Neural progenitor cell (in vitro differentiated cells): ENCODE results near the gene XPR1. TPM values are rescaled to one million over a fixed set of nuclear protein-coding genes. Genes with fewer than 3 reads are reported as not detected.
"Not testable (repeated sequence)": the region's sequence is repeated elsewhere in the genome, so short reads cannot be mapped to it uniquely, and the experiment has no call there.

Experiments used
- DNase-seq: peaks from one replicate; pipeline ENCODE4 v3.0.0-alpha.2; 2016; ENCODE audit warnings: low spot score
- H2AFZ ChIP-seq: fragments of 200-600 bp; sonication (generic); replicated peaks from 2 replicates; pipeline ENCODE4 v1.6.1; 2016; ENCODE audit warnings: antibody characterized with exemption
- H3F3A ChIP-seq: fragments of 200-600 bp; sonication (generic); 2 replicates; pipeline ENCODE4 v1.6.1; 2016; ENCODE audit warnings: antibody characterized with exemption, low read depth
- H3K27ac ChIP-seq: fragments of 200-600 bp; sonication (generic); 2 replicates; pipeline ENCODE4 v1.5.1; 2016; ENCODE audit warnings: mild to moderate bottlenecking
- H3K27me3 ChIP-seq: fragments of 200-600 bp; sonication (generic); 2 replicates; pipeline ENCODE4 v1.6.1; 2016; ENCODE audit warnings: mild to moderate bottlenecking, moderate library complexity
- H3K36me3 ChIP-seq: fragments of 200-600 bp; sonication (generic); 2 replicates; pipeline ENCODE4 v1.5.1; 2016
- H3K4me1 ChIP-seq: fragments of 200-600 bp; sonication (generic); 2 replicates; pipeline ENCODE4 v1.6.1; 2016; ENCODE audit warnings: mixed run types
- H3K4me2 ChIP-seq: fragments of 200-600 bp; sonication (generic); 2 replicates; pipeline ENCODE4 v1.6.1; 2016
- H3K4me3 ChIP-seq: fragments of 200-600 bp; sonication (generic); 2 replicates; pipeline ENCODE4 v1.5.1; 2016
- H3K79me2 ChIP-seq: fragments of 200-600 bp; sonication (generic); 2 replicates; pipeline ENCODE4 v1.6.1; 2016; ENCODE audit warnings: low read depth
- H3K9ac ChIP-seq: fragments of 200-600 bp; sonication (generic); 2 replicates; pipeline ENCODE4 v1.6.1; 2016
- H3K9me3 ChIP-seq: fragments of 200-600 bp; sonication (generic); 2 replicates; pipeline ENCODE4 v1.5.1; 2016; ENCODE audit warnings: low read depth
- H4K20me1 ChIP-seq: fragments of 200-600 bp; sonication (generic); 2 replicates; pipeline ENCODE4 v1.6.1; 2016; ENCODE audit warnings: low read depth
- H3K27ac Mint-ChIP-seq: 3 replicates; pipeline ENCODE4 v1.8.0; 2021; ENCODE audit warnings: mixed read lengths
- H3K27me3 Mint-ChIP-seq: 2 replicates; pipeline ENCODE4 v1.8.0; 2022; ENCODE audit warnings: low read depth, mild to moderate bottlenecking, inconsistent platforms, moderate library complexity, mixed read lengths; ENCODE audit not compliant: insufficient read depth
- H3K36me3 Mint-ChIP-seq: 3 replicates; pipeline ENCODE4 v1.8.0; 2021; ENCODE audit warnings: mixed read lengths
- H3K4me1 Mint-ChIP-seq: 3 replicates; pipeline ENCODE4 v1.8.0; 2021; ENCODE audit warnings: mixed read lengths
- H3K4me3 Mint-ChIP-seq: 3 replicates; pipeline ENCODE4 v1.8.0; 2021; ENCODE audit warnings: mild to moderate bottlenecking, moderate library complexity, mixed read lengths
- H3K9me3 Mint-ChIP-seq: 3 replicates; pipeline ENCODE4 v1.8.0; 2020; ENCODE audit warnings: mixed read lengths
- CTCF ChIP-seq: fragments of 200-600 bp; sonication (generic); IDR thresholded peaks from 2 replicates; pipeline ENCODE4 v1.5.1; 2017; ENCODE audit warnings: antibody characterized with exemption, mild to moderate bottlenecking
- EZH2 ChIP-seq: fragments of 200-600 bp; sonication (generic); IDR thresholded peaks from 2 replicates; pipeline ENCODE4 v1.6.1; 2017; ENCODE audit warnings: antibody characterized with exemption, mild to moderate bottlenecking, moderate library complexity
- EZH2phosphoT487 ChIP-seq: fragments of 200-600 bp; sonication (generic); IDR thresholded peaks from 2 replicates; pipeline ENCODE4 v1.6.1; 2017; ENCODE audit warnings: antibody characterized with exemption
- total RNA-seq: library from RNA; depleted of rRNA; stranded (reverse); fragments of >200 nt; gene quantifications from 2 replicates; pipeline ENCODE4 v1.2.3, GENCODE V29; 2015; ENCODE audit warnings: low replicate concordance

XPR1 gene
- total RNA-seq, 1 donor from 2014 or later, result 75.0 TPM

GRCh38 chr1:180674603-180675530 lies 43.0 kb downstream of the XPR1 start:
- H3K27ac ChIP-seq, result no peak overlapping the region
- Mint-ChIP-seq H3K4me1 (peaks cover 12% of the 10 kb centered on the region), H3K27me3 (no peaks in the 10 kb centered on the region), H3K4me3 (no peak overlapping the region), H3K36me3 (peaks cover 31% of the 10 kb centered on the region), H3K9me3 (peaks cover 41% of the 10 kb centered on the region), H3K27ac (no peak overlapping the region)
- no peaks in the 10 kb centered on the region for H3K36me3 ChIP-seq
- DNase-seq, result no peak
- peaks cover 74% of the 10 kb centered on the region for H3K79me2 ChIP-seq
- H3K4me1 ChIP-seq, result peaks cover 26% of the 10 kb centered on the region
- no peak overlapping the region for H3K4me3 ChIP-seq
- H3K27me3 ChIP-seq, result no peaks in the 10 kb centered on the region
- TF ChIP-seq EZH2, result no peak
- TF ChIP-seq EZH2phosphoT487, result no peak
- no peak for TF ChIP-seq CTCF
- H2AFZ ChIP-seq, result no peak overlapping the region
- peaks cover 10% of the 10 kb centered on the region for H3K9me3 ChIP-seq
- H3K4me2 ChIP-seq, result no peak overlapping the region
- no peaks in the 10 kb centered on the region for H4K20me1 ChIP-seq
- no peak overlapping the region for H3K9ac ChIP-seq
- H3F3A ChIP-seq, result peaks cover 15% of the 10 kb centered on the region

- Mint-ChIP-seq H3K4me3 (no peak overlapping the region), H3K27me3 (no peaks in the 10 kb centered on the region), H3K36me3 (peaks cover 29% of the 10 kb centered on the region), H3K4me1 (peaks cover 12% of the 10 kb centered on the region), H3K9me3 (peaks cover 38% of the 10 kb centered on the region), H3K27ac (no peak overlapping the region)
- Histone ChIP-seq H2AFZ (no peak overlapping the region), H3K4me2 (no peak overlapping the region), H3F3A (peaks cover 15% of the 10 kb centered on the region), H3K4me1 (peaks cover 26% of the 10 kb centered on the region), H3K27ac (no peak overlapping the region), H3K27me3 (no peaks in the 10 kb centered on the region), H3K9me3 (peaks cover 3% of the 10 kb centered on the region), H4K20me1 (no peaks in the 10 kb centered on the region), H3K4me3 (no peak overlapping the region), H3K9ac (no peak overlapping the region), H3K79me2 (peaks cover 67% of the 10 kb centered on the region), H3K36me3 (no peaks in the 10 kb centered on the region)
- DNase-seq, result no peak
- no peak for TF ChIP-seq EZH2phosphoT487
- TF ChIP-seq CTCF, result no peak
- TF ChIP-seq EZH2, result no peak
Measured at GRCh38 chr1:180675586-180675985, 43.8 kb downstream of the XPR1 start.

GRCh38 chr1:180680558-180681144 lies 48.8 kb downstream of the XPR1 start:
- Mint-ChIP-seq H3K9me3 (peaks cover 39% of the 10 kb centered on the region), H3K36me3 (peaks cover 31% of the 10 kb centered on the region), H3K4me3 (no peak overlapping the region), H3K27me3 (peaks cover 7% of the 10 kb centered on the region), H3K4me1 (peaks cover 5% of the 10 kb centered on the region), H3K27ac (no peak overlapping the region)
- peaks cover 16% of the 10 kb centered on the region for H3K4me1 ChIP-seq
- H3K36me3 ChIP-seq, result peaks cover 3% of the 10 kb centered on the region
- no peaks in the 10 kb centered on the region for H3K27me3 ChIP-seq
- no peak overlapping the region for H3K4me2 ChIP-seq
- H3K79me2 ChIP-seq, result peaks cover 26% of the 10 kb centered on the region
- no peak overlapping the region for H3K9ac ChIP-seq
- H3F3A ChIP-seq, result peaks cover 15% of the 10 kb centered on the region
- TF ChIP-seq EZH2phosphoT487 (no peak), CTCF (no peak), EZH2 (no peak)
- no peak overlapping the region for H3K4me3 ChIP-seq
- no peak overlapping the region for H2AFZ ChIP-seq
- no peak for DNase-seq
- H4K20me1 ChIP-seq, result no peaks in the 10 kb centered on the region
- H3K27ac ChIP-seq, result no peak overlapping the region
- no peaks in the 10 kb centered on the region for H3K9me3 ChIP-seq

- H3K4me1 Mint-ChIP-seq, result not testable (repeated sequence)
Measured at GRCh38 chr1:180683117-180683516, 51.3 kb downstream of the XPR1 start.

More at GRCh38 chr1:180683117-180683516, 51.3 kb downstream of the XPR1 start:
- Mint-ChIP-seq H3K9me3 (peaks cover 39% of the 10 kb centered on the region), H3K27me3 (peaks cover 10% of the 10 kb centered on the region), H3K36me3 (peaks cover 39% of the 10 kb centered on the region)
- not testable (repeated sequence) for H3K27me3 ChIP-seq, H3K4me1 ChIP-seq, H3K9ac ChIP-seq, DNase-seq, H3K4me2 ChIP-seq, H3F3A ChIP-seq, H2AFZ ChIP-seq, H3K79me2 ChIP-seq, H3K9me3 ChIP-seq, H4K20me1 ChIP-seq, H3K4me3 Mint-ChIP-seq, H3K4me3 ChIP-seq, H3K27ac Mint-ChIP-seq, H3K27ac ChIP-seq, H3K36me3 ChIP-seq
